K562 (cell line): ENCODE measurements around the gene GNAT1. TPM values are rescaled to one million over a fixed set of nuclear protein-coding genes. Genes with fewer than 3 reads are reported as not detected.

Source experiments
- ATAC-seq: fragments of 200-7000 bp; cut with Tn5 transposase; 3 replicates; pipeline ENCODE4 v1.9.1; 2020; ENCODE audit warnings: moderate library complexity
- BruUV-seq: library from RNA; stranded (reverse); fragments of 400-500 nt; replicated peaks from 2 replicates; lab custom pipeline; 2021; lab: Mats Ljungman, UMichigan
- CTCF ChIA-PET: fragments of 300-600 bp; formaldehyde crosslinking; extraction: SDS; loops from one replicate; lab custom pipeline; 2021; ENCODE audit warnings: low intra/inter-chr PET ratio; lab: Yijun Ruan, JAX
- POLR2A ChIA-PET: fragments of 300-600, 350-650 bp; sonication (Branson Sonifier 250); formaldehyde crosslinking; extraction: SDS; loops from one replicate; lab custom pipeline; 2021; ENCODE audit warnings: antibody characterized with exemption, inconsistent platforms; lab: Yijun Ruan, JAX
- DNase-seq, 4 experiments: peaks; one replicate each; pipeline versions ENCODE4 v3.0.0 to v3.0.0-alpha.2; 2011 to 2018; ENCODE audit warnings: low spot score in 3 of 4, mixed read lengths in 3 of 4; ENCODE audit errors: extremely low read depth in 1 of 4
- FAIRE-seq: peaks from 2 replicates; lab custom pipeline; 2011; peaks lifted over from hg19 to GRCh38; lab: Jason Lieb, UNC
- H2AFZ ChIP-seq: 2 replicates; pipeline ENCODE4 v1.6.0; 2011; ENCODE audit warnings: low read depth, low read length, control low read depth, inconsistent platforms
- H3K27ac ChIP-seq: fragments of 200-600 bp; 3 replicates; pipeline ENCODE4 v1.8.0; 2011; ENCODE audit warnings: low read depth, mild to moderate bottlenecking, control low read depth, inconsistent platforms, low read length, moderate library complexity, mixed read lengths; ENCODE audit errors: extremely low read depth
- H3K27me3 ChIP-seq, 2 experiments: fragments of 300-600 bp in 1 of 2; 2 replicates in 1 of 2; 3 replicates in 1 of 2; pipeline versions ENCODE4 v1.6.0 to v1.8.0; 2011; ENCODE audit warnings: inconsistent platforms in 2 of 2, low read length in 2 of 2, mild to moderate bottlenecking in 1 of 2, mixed read lengths in 1 of 2, moderate library complexity in 1 of 2; ENCODE audit not compliant: control insufficient read depth in 2 of 2, insufficient read depth in 2 of 2
- H3K36me3 ChIP-seq: fragments of 300-600 bp; 3 replicates; pipeline ENCODE4 v1.8.0; 2011; ENCODE audit warnings: mild to moderate bottlenecking, low read length, inconsistent platforms; ENCODE audit not compliant: control insufficient read depth, insufficient read depth
- H3K4me1 ChIP-seq, 2 experiments: fragments of 200-600 bp in 1 of 2; replicated peaks in 1 of 2; 2 replicates in 1 of 2; 3 replicates in 1 of 2; pipeline versions ENCODE4 v1.5.1 to v1.8.0; 2011; ENCODE audit warnings: inconsistent platforms in 2 of 2, low read length in 2 of 2, mild to moderate bottlenecking in 1 of 2, mixed read lengths in 1 of 2, moderate library complexity in 1 of 2; ENCODE audit not compliant: control insufficient read depth in 2 of 2, insufficient read depth in 2 of 2
- H3K4me2 ChIP-seq: 2 replicates; pipeline ENCODE4 v1.6.1; 2011; ENCODE audit warnings: low read length, control low read depth, inconsistent platforms, mixed read lengths; ENCODE audit not compliant: insufficient read depth
- H3K4me3 ChIP-seq: fragments of 200-600 bp; sonication (generic), shearing (Covaris generic); 2 replicates; pipeline ENCODE4 v1.5.1; 2016; ENCODE audit warnings: control low read depth, inconsistent platforms
- H3K79me2 ChIP-seq: fragments of 200-600 bp; 3 replicates; pipeline ENCODE4 v1.8.0; 2011; ENCODE audit warnings: low read length, inconsistent platforms; ENCODE audit not compliant: control insufficient read depth, insufficient read depth
- H3K9ac ChIP-seq, 2 experiments: 2 replicates each; pipeline versions ENCODE4 v1.6.0 to v1.6.1; 2011; ENCODE audit warnings: low read depth in 2 of 2, low read length in 2 of 2, control low read depth in 1 of 2, inconsistent platforms in 1 of 2, mild to moderate bottlenecking in 1 of 2, mixed read lengths in 1 of 2; ENCODE audit not compliant: insufficient read depth in 1 of 2
- H3K9me1 ChIP-seq: one replicate; pipeline ENCODE4 v1.6.0; 2011; ENCODE audit warnings: inconsistent platforms, mild to moderate bottlenecking, low read length, moderate library complexity; ENCODE audit not compliant: control insufficient read depth, insufficient read depth
- H3K9me3 ChIP-seq: replicated peaks from 2 replicates; pipeline ENCODE4 v1.5.1; 2011; ENCODE audit warnings: low read depth, low read length, inconsistent platforms; ENCODE audit not compliant: control insufficient read depth, insufficient read depth
- H4K20me1 ChIP-seq: replicated peaks from 2 replicates; pipeline ENCODE4 v1.6.1; 2011; ENCODE audit warnings: low read length, inconsistent platforms, mixed read lengths; ENCODE audit not compliant: control insufficient read depth, insufficient read depth
- CCNT2 ChIP-seq: IDR thresholded peaks from 2 replicates; pipeline ENCODE4 v1.6.1; 2011; ENCODE audit warnings: borderline replicate concordance, low read depth, mild to moderate bottlenecking, moderate library complexity, mixed read lengths, low read length; ENCODE audit not compliant: insufficient read length; ENCODE audit errors: extremely low read depth
- ELF1 ChIP-seq: fragments of 200-800 bp; sonication (Bioruptor generic); IDR thresholded peaks from 2 replicates; pipeline ENCODE4 v1.6.1; 2016; ENCODE audit warnings: missing genetic modification characterization, missing compliant biosample characterization
- FOS ChIP-seq: IDR thresholded peaks from 3 replicates; pipeline ENCODE4 v1.6.1; 2011; ENCODE audit not compliant: insufficient read length; ENCODE audit errors: extremely low read depth
- KHSRP ChIP-seq: fragments of 450-650 bp; IDR thresholded peaks from 2 replicates; pipeline ENCODE4 v1.6.1; 2017
- LARP7 ChIP-seq: fragments of 450-650 bp; IDR thresholded peaks from 2 replicates; pipeline ENCODE4 v1.6.1; 2016
- MTA1 ChIP-seq: fragments of 450-650 bp; IDR thresholded peaks from 2 replicates; pipeline ENCODE4 v1.6.1; 2017; ENCODE audit warnings: borderline replicate concordance
- NFE2L1 ChIP-seq: fragments of 450-650 bp; IDR thresholded peaks from 2 replicates; pipeline ENCODE4 v1.6.1; 2016; ENCODE audit warnings: missing genetic modification characterization, low read depth, mild to moderate bottlenecking, missing compliant biosample characterization, moderate library complexity, borderline replicate concordance
- POLR2A ChIP-seq: fragments of 450-650 bp; conservative IDR thresholded peaks from 2 replicates; pipeline ENCODE4 v1.6.1; 2016
- POLR3G ChIP-seq: IDR thresholded peaks from 2 replicates; pipeline ENCODE4 v1.6.1; 2011; ENCODE audit not compliant: insufficient read length, insufficient replicate concordance; ENCODE audit errors: extremely low read depth
- RBM14 ChIP-seq: fragments of 200-400 bp; formaldehyde crosslinking; IDR thresholded peaks from 2 replicates; pipeline ENCODE4 v1.6.1; 2018; ENCODE audit warnings: low read depth, mild to moderate bottlenecking, low read length, moderate library complexity, borderline replicate concordance; ENCODE audit not compliant: insufficient read depth
- SNRNP70 ChIP-seq: fragments of 200-400 bp; formaldehyde crosslinking; optimal IDR thresholded peaks from 2 replicates; pipeline ENCODE3; 2017; ENCODE audit warnings: low read depth, low read length
- ZNF75A ChIP-seq: fragments of 450-650 bp; formaldehyde crosslinking; IDR thresholded peaks from 2 replicates; pipeline ENCODE4 v1.4.0; 2020; ENCODE audit warnings: mild to moderate bottlenecking
- WGBS: fragments of 100-300 bp; shearing (Covaris generic); methylation state at CpG from one replicate; pipeline ENCODE4 v1.1.6; 2016; ENCODE audit warnings: low coverage, mixed read lengths; ENCODE audit not compliant: insufficient coverage; ENCODE audit errors: missing lambda C conversion rate; 5-methylcytosine and 5-hydroxymethylcytosine counted together
- in situ Hi-C: fragments of 300-500 bp; cut with MboI; formaldehyde crosslinking; loops from 4 replicates; pipeline ENCODE4 v1.15.0; 2018; ENCODE audit warnings: inconsistent platforms, mixed read lengths
- intact Hi-C: fragments of 100-400 bp; cut with micrococcal nuclease; formaldehyde crosslinking; loops from 2 replicates; pipeline ENCODE4 v1.14.2; 2022
- polyA plus RNA-seq, 8 experiments: library from polyadenylated mRNA; depleted of rRNA in 4 of 8; stranded (reverse) in 5 of 8; unstranded in 3 of 8; fragments of >200 nt; fragmentation: Nextera tagmentation in 2 of 8; fragmentation: Illumina TruSeq in 1 of 8; extraction: Ambion mirVana in 2 of 8; extraction: Trizol in 1 of 8; gene quantifications; 2 replicates each; pipeline versions ENCODE4 v1.2.1 to v1.2.3, GENCODE V29; 2011 to 2014; ENCODE audit warnings: inconsistent platforms in 1 of 8, missing spikeins in 1 of 8
- total RNA-seq, 7 experiments: library from RNA; depleted of rRNA in 6 of 7; stranded (reverse); fragments of >200 nt in 6 of 7; fragmentation: Illumina TruSeq in 2 of 7; extraction: Trizol in 2 of 7; gene quantifications; 2 replicates each; pipeline versions ENCODE4 v1.2.1 to v1.2.3, GENCODE V29; 2011 to 2021; ENCODE audit warnings: low replicate concordance in 1 of 7
- TF ChIP-seq, protein P1 (sequence below): sonication (generic); formaldehyde crosslinking; IDR thresholded peaks from 2 replicates; pipeline ENCODE4 v1.8.0; 2022; ENCODE audit warnings: mild to moderate bottlenecking, missing genetic modification reagents
- TF ChIP-seq, protein P2 (sequence below): fragments of 450-650 bp; formaldehyde crosslinking; IDR thresholded peaks from 2 replicates; pipeline ENCODE4 v1.4.0; 2022; ENCODE audit warnings: missing genetic modification characterization
- TF ChIP-seq, protein P3 (sequence below): fragments of 250-450 bp; sonication (Bioruptor Pico); IDR thresholded peaks from 2 replicates; pipeline ENCODE4 v1.4.0; 2020; ENCODE audit warnings: mild to moderate bottlenecking, moderate library complexity, borderline replicate concordance

Gene GNAT1
- total and polyA plus RNA-seq, 9 of the 15 experiments (the other 6 are each of a cell fraction or from before 2014, with no cell fraction given) = not detected

GRCh38 chr3:50172626-50173220 is 18.7 kb upstream of the GNAT1 start (continued):
- TF ChIP-seq, protein P1, sequence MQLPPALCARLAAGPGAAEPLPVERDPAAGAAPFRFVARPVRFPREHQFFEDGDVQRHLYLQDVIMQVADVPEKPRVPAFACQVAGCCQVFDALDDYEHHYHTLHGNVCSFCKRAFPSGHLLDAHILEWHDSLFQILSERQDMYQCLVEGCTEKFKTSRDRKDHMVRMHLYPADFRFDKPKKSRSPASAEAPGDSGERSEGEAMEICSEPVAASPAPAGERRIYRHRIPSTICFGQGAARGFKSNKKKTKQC (CRISPR knock-in tag) = no peak
- TF ChIP-seq, protein P2, sequence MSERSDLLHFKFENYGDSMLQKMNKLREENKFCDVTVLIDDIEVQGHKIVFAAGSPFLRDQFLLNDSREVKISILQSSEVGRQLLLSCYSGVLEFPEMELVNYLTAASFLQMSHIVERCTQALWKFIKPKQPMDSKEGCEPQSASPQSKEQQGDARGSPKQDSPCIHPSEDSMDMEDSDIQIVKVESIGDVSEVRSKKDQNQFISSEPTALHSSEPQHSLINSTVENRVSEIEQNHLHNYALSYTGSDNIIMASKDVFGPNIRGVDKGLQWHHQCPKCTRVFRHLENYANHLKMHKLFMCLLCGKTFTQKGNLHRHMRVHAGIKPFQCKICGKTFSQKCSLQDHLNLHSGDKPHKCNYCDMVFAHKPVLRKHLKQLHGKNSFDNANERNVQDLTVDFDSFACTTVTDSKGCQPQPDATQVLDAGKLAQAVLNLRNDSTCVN = no peak
- TF ChIP-seq FOS = no peak
- TF ChIP-seq ZNF75A = no peak
- no peak for TF ChIP-seq MTA1
- TF ChIP-seq POLR2A = no peak
- no peak for TF ChIP-seq CCNT2
- TF ChIP-seq, all 486 proteins: peak for 0

DNA sequence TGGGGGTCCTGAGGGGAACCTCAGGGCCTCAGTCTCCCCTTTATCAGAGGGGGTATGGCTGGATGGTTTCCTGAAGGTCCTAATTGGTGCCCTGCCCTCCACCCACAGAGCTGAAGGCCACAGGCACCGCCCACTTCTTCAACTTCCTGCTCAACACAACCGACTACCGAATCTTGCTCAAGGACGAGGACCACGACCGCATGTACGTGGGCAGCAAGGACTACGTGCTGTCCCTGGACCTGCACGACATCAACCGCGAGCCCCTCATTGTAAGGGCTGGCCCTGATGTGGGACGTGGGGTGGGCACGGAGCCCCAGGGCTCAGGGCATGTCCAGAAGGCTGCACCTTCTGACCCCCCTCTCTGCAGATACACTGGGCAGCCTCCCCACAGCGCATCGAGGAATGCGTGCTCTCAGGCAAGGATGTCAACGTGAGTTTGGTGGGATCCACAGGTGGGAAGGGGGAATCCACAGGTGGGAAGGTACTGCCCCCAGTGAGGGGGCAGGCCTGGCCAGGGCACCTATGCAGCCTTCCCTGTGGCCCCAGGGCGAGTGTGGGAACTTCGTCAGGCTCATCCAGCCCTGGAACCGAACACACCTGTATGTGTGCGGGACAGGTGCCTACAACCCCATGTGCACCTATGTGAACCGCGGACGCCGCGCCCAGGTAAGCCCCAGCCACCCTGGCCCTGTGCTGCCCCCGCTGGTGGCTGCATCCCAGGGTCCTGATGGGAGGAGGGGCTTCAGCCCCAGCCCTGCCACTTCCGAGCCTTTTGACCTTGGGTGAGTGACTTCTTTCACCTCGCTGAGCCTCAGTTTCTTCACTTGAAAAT is 17.5 kb upstream of the GNAT1 start:
- ATAC-seq = 0 out of 3 replicates have a peak, but pooled peaks have one; percentile 25
- BruUV-seq = no TSS peak
- intact Hi-C loops = no loop called here
- no peak for TF ChIP-seq KHSRP
- no peak for TF ChIP-seq ELF1 (tag)
- TF ChIP-seq, protein P3, sequence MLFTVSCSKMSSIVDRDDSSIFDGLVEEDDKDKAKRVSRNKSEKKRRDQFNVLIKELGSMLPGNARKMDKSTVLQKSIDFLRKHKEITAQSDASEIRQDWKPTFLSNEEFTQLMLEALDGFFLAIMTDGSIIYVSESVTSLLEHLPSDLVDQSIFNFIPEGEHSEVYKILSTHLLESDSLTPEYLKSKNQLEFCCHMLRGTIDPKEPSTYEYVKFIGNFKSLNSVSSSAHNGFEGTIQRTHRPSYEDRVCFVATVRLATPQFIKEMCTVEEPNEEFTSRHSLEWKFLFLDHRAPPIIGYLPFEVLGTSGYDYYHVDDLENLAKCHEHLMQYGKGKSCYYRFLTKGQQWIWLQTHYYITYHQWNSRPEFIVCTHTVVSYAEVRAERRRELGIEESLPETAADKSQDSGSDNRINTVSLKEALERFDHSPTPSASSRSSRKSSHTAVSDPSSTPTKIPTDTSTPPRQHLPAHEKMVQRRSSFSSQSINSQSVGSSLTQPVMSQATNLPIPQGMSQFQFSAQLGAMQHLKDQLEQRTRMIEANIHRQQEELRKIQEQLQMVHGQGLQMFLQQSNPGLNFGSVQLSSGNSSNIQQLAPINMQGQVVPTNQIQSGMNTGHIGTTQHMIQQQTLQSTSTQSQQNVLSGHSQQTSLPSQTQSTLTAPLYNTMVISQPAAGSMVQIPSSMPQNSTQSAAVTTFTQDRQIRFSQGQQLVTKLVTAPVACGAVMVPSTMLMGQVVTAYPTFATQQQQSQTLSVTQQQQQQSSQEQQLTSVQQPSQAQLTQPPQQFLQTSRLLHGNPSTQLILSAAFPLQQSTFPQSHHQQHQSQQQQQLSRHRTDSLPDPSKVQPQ = no peak
- TF ChIP-seq LARP7 = no peak
- TF ChIP-seq POLR3G = no peak
- no peak for TF ChIP-seq RBM14
- no peak for TF ChIP-seq SNRNP70
- no peak for TF ChIP-seq NFE2L1 (tag)

More for the DNA sequence above, 17.5 kb upstream of the GNAT1 start:
- H2AFZ ChIP-seq = peak overlapping the region; percentile 79
- in situ Hi-C loops = no loop called here
- ChIA-PET CTCF (no interaction called here), POLR2A (no interaction called here)
- H3K4me2 ChIP-seq = no peak overlapping the region
- no peak overlapping the region for H3K4me3 ChIP-seq
- no peaks in the 10 kb centered on the region for H3K27me3 ChIP-seq
- no peaks in the 10 kb centered on the region for H3K9me3 ChIP-seq
- H3K79me2 ChIP-seq = no peaks in the 10 kb centered on the region
- H3K36me3 ChIP-seq = no peaks in the 10 kb centered on the region
- FAIRE-seq (no peak), DNase-seq (no peak)
- 61% methylated on average over 13 of the region's 29 CpGs for WGBS
- peaks cover 0 to 33% of the 10 kb centered on the region in 2 experiments; a peak in 3 of 5 replicates for H3K4me1 ChIP-seq
- no peaks in the 10 kb centered on the region for H4K20me1 ChIP-seq
- no peak overlapping the region for H3K27ac ChIP-seq
- H3K9ac ChIP-seq = no peak overlapping the region
- no peaks in the 10 kb centered on the region for H3K9me1 ChIP-seq
